Mesothelial cell of epicardium (in vitro differentiated cells): ENCODE data around the gene SGO1. TPM values are rescaled to one million over a fixed set of nuclear protein-coding genes. Genes with fewer than 3 reads are reported as not detected.
A peak's percentile ranks its signal among the peaks of the same experiment; 100 is the strongest.

Experiments
- DNase-seq, 2 experiments: peaks; one replicate each; pipeline ENCODE4 v3.0.0; 2021; ENCODE audit warnings: low spot score in 2 of 2; ENCODE audit not compliant: unreplicated experiment in 2 of 2
- H3K27ac Mint-ChIP-seq: 2 replicates; pipeline ENCODE4 v1.8.0; 2021; ENCODE audit warnings: mixed read lengths
- H3K27me3 Mint-ChIP-seq: 2 replicates; pipeline ENCODE4 v1.8.0; 2021; ENCODE audit warnings: low read depth, mixed read lengths
- H3K36me3 Mint-ChIP-seq: 2 replicates; pipeline ENCODE4 v1.8.0; 2021; ENCODE audit warnings: mixed read lengths
- H3K4me1 Mint-ChIP-seq: 2 replicates; pipeline ENCODE4 v1.8.0; 2021; ENCODE audit warnings: mixed read lengths
- H3K4me3 Mint-ChIP-seq: 2 replicates; pipeline ENCODE4 v1.8.0; 2021; ENCODE audit warnings: mild to moderate bottlenecking, moderate library complexity, mixed read lengths
- H3K9me3 Mint-ChIP-seq: 2 replicates; pipeline ENCODE4 v1.8.0; 2021; ENCODE audit warnings: mixed read lengths
- CTCF ChIP-seq: fragments of 200-600 bp; sonication (generic); IDR thresholded peaks from one replicate; pipeline ENCODE4 v1.5.0; 2021; ENCODE audit warnings: antibody characterized with exemption; ENCODE audit not compliant: unreplicated experiment
- total RNA-seq: library from RNA; stranded (reverse); gene quantifications from 3 replicates; pipeline ENCODE4 v1.2.1, GENCODE V29; 2021

Gene SGO1
- total RNA-seq, 1 donor from 2014 or later, result 10.1 TPM

DNA sequence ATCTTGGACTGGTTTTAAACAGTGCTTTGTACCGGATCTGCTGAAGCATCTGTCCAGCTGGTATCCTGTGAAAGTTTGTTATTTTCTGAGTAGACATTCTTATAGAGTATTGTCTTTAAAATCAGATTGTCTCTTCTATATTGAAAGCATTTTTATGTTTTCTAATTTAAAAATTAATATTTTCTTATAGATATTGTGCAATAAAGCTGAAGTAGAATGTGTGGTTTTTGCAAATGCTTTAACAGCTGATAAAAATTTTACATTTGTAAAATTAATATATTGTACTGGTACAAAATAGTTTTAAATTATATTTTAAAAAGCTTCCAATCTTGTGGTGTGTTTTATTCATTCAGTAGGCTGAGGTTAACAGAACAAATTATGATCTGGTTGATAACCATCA, 31.9 kb downstream of the SGO1 start:
- H3K4me1 Mint-ChIP-seq, result no peaks in the 10 kb centered on the region
- H3K4me3 Mint-ChIP-seq, result no peak overlapping the region
- H3K36me3 Mint-ChIP-seq, result peaks cover 13% of the 10 kb centered on the region
- DNase-seq, result no peak
- H3K9me3 Mint-ChIP-seq, result no peaks in the 10 kb centered on the region
- no peak for TF ChIP-seq CTCF
- no peaks in the 10 kb centered on the region for H3K27me3 Mint-ChIP-seq
- no peak overlapping the region for H3K27ac Mint-ChIP-seq

DNA sequence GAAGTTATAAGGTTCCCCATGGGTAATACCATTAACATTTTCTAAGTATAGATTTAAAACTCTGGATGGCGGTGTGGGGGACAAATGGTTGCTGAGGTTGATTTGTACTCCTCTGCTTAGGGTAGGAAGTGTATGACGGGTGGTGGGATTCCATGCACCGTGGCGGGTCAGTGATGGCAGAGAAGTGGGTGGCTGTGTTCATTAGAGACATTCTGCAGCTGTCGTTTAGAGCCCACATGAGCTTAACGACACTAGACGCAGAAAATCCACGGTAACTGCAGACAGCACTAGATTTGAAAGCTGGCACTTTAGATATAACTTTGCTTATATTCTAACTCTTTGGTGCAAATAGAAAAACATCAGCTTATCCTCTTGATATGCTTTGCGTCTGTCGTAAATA, 37.5 kb downstream of the SGO1 start:
- no peaks in the 10 kb centered on the region for H3K9me3 Mint-ChIP-seq
- H3K4me3 Mint-ChIP-seq, result no peak overlapping the region
- TF ChIP-seq CTCF, result no peak
- H3K36me3 Mint-ChIP-seq, result peaks cover 3% of the 10 kb centered on the region
- H3K27ac Mint-ChIP-seq, result no peak overlapping the region
- H3K4me1 Mint-ChIP-seq, result peaks cover 26% of the 10 kb centered on the region
- no peak for DNase-seq
- no peaks in the 10 kb centered on the region for H3K27me3 Mint-ChIP-seq

- peak overlapping the region; percentile 40 for H3K27ac Mint-ChIP-seq
- peaks cover 27% of the 10 kb centered on the region for H3K4me1 Mint-ChIP-seq
- no peak overlapping the region for H3K4me3 Mint-ChIP-seq
- no peak for DNase-seq
- TF ChIP-seq CTCF, result no peak
- H3K27me3 Mint-ChIP-seq, result no peaks in the 10 kb centered on the region
- H3K36me3 Mint-ChIP-seq, result peaks cover 3% of the 10 kb centered on the region
- H3K9me3 Mint-ChIP-seq, result no peaks in the 10 kb centered on the region
Observed at GRCh38 chr3:20147361-20147760, 38.6 kb downstream of the SGO1 start.

DNA sequence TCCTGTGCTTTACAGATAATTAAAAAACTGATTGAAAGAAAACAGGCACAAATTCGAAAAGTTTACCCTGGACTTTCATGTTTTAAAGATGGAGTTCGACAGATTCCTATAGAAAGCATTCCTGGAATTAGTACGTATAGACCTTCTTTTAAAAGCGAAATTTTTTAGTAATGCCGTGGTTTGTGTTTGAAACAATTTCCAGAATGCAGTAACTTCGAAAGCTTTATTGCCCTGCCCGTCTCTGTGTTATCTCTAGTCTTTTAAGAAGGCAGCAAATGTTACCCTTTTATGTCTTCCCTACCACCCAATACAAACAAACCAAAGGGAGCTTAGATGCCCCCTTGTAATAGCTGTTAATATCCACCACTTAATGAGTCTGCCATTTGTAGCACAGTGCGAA, 39.7 kb downstream of the SGO1 start:
- DNase-seq, result no peak
- no peaks in the 10 kb centered on the region for H3K9me3 Mint-ChIP-seq
- H3K36me3 Mint-ChIP-seq, result peaks cover 3% of the 10 kb centered on the region
- H3K4me1 Mint-ChIP-seq, result peaks cover 36% of the 10 kb centered on the region
- H3K4me3 Mint-ChIP-seq, result peak overlapping the region; percentile 9
- H3K27ac Mint-ChIP-seq, result peak overlapping the region; percentile 94
- no peak for TF ChIP-seq CTCF
- H3K27me3 Mint-ChIP-seq, result no peaks in the 10 kb centered on the region

DNA sequence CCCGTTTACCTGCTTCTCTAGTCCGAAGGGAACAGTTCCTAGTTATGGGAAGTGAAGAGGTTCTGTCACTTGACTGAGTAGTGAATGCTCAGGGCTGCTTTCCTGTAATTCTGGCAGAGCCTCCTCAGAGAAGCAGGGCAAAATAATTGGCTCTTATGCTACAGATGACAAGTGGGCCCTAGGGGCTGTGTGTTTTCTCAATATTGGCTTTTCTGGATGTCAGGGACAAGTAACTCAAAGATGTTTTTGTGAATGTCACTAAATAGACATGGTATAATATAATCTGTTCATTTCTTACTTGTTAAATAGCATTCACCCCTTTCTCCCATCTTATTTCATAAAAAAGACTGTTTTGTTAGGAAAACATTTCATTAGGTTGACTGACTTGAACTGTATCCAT, 40.1 kb downstream of the SGO1 start:
- Mint-ChIP-seq H3K4me3 (peak overlapping the region; percentile 9), H3K36me3 (peaks cover 3% of the 10 kb centered on the region), H3K9me3 (no peaks in the 10 kb centered on the region), H3K27ac (peak overlapping the region; percentile 94), H3K27me3 (no peaks in the 10 kb centered on the region), H3K4me1 (peaks cover 37% of the 10 kb centered on the region)
- TF ChIP-seq CTCF, result no peak
- no peak for DNase-seq

DNA sequence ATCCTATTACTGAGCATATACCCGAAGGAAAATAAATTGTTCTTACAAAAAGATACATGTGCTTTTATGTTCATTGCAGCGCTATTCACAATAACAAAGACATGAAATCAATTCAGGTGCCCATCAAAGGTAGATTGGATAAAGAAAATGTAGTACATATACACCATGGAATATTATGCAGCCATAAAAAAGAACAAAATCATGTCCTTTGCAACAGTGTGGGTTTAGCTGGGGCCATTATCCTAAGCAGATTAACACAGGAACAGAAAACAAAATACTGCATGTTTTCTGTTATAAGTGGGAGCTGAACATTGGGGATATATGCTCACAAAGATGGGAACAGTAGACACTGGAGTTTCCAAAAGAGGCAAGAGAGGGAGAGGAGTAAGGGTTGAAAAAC, 42.5 kb downstream of the SGO1 start:
- H3K27me3 Mint-ChIP-seq, result no peaks in the 10 kb centered on the region
- H3K4me1 Mint-ChIP-seq, result peaks cover 37% of the 10 kb centered on the region
- H3K4me3 Mint-ChIP-seq, result no peak overlapping the region
- DNase-seq, result no peak
- no peak overlapping the region for H3K27ac Mint-ChIP-seq
- H3K36me3 Mint-ChIP-seq, result no peaks in the 10 kb centered on the region
- H3K9me3 Mint-ChIP-seq, result no peaks in the 10 kb centered on the region
- no peak for TF ChIP-seq CTCF
